Kidney glomerular epithelial cell (primary cell): ENCODE data around the gene NR2F2.

ENCODE experiments used
- DNase-seq: peaks from one replicate; lab custom pipeline; 2025; lab: John Stamatoyannopoulos, UW

The NR2F2 gene

DNA sequence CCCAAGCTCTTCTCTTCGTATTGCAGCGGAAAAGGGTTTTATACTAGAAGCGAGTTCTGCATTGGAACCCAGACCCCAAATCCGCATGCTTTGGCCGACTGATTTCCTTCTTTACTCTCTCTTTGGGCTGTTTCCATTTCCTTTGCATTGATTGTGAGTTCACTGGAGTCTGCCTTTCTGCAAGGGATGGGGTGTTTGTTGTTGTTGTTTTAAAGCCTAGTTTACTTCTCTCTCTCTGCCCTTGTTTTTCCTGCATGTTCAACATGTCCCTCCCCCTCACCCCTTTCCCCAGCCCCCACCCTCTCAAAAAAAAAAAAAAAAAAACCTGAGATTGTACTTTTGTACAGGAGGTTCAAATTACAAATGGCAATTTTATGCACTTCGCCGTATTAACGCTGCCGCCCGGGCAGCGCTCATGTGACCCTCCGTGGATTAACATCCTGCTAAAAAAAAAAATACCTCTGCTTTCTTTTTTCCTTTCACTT, 2.2 kb downstream of the NR2F2 start:
- no peak for DNase-seq

DNA sequence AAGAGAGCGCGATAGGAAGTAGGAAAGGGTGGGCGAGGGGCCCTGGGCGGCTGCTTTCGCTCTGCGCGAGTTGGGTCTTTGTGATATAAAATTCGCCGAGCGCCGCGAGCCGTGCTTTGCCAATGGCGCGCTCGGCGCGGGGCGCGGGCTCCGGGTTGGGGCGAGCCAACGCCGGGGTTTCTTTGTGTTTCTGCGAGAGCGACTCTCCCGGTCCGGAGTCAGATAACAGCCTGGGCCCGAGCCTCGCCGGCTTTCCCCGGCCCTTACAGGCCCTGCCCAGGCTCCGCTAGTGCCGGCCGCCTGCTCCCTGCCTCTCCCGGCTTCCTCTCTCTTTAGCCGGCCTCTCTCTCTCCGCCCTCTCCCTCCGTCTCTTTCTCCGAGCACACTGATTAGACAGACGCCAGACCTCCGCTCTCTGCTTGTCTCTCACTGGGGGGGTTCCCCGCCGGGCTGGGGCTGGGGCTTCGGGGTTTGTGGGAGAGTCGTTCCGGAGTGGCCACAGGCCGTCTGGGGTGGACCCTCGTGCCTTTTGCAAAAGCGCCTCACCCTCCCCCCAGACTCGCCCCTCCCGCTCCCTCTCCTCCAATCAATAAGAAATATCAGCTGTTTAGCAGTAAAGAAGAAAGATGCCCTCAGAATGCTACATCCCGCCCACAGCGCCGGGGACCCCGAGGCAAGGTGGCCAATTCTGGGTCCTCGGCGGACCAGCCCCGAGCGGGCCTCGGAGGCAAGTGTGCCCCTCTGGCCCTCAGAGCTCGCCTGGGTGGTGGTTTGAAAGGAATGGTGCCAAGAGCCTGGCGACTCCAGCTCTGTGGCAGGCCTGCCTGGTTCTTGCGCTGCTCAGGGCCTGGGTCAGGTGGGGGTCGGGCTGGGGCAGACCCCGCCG, 2.9 kb downstream of the NR2F2 start:
- no peak for DNase-seq

- no peak for DNase-seq
These were observed 3.7 kb downstream of the NR2F2 start for GRCh38 chr15:96334017-96334704.

- DNase-seq = no peak
These were observed 4.4 kb downstream of the NR2F2 start for GRCh38 chr15:96334705-96335410.

- DNase-seq = no peak
These were observed 5.0 kb downstream of the NR2F2 start for GRCh38 chr15:96335411-96336024.

DNA sequence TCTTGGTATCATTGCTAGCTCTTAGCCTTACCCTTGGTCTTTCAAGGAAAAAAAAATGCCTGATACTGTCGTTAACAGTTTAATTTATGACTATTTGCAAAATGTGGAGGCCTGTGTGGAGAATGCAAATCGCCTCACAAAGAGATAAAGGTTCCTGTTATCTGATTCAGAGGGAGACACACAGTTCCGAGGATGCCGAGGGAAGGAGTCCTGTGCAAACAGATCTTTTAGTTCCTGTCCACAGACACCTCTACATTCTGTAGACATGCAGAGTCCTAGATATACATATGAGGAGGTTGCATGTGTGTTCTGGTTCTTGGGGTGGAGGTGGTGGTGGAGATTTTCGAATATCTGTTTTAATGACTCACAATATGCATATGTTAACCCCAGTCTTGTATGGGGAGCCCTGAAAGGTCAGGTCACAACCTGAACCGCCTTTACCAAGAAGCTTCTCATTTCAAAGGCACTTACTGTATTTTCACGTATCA, 5.7 kb downstream of the NR2F2 start:
- DNase-seq = no peak

GRCh38 chr15:96336596-96337364, 6.3 kb downstream of the NR2F2 start:
- DNase-seq = no peak

DNA sequence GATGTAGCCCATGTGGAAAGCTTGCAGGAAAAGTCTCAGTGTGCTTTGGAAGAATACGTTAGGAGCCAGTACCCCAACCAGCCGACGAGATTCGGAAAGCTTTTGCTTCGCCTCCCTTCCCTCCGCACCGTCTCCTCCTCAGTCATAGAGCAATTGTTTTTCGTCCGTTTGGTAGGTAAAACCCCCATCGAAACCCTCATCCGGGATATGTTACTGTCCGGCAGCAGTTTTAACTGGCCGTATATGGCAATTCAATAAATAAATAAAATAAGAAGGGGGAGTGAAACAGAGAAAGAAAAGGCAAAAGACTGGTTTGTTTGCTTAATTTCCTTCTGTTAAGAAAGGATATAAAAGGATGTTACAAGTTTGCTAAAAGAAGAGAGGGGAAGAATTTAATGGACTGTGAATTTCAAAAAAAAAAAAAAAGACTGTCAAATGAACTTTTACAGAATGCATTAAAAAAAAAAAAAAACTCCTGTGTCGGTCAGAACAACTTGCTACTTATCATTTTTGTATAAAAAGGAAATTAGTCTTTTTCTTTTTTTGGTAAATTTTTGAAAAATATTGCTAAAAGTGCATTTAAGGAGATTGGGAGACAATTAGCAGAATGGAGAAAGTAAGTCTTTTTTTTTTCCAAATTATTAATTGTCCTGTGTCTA, 7.0 kb downstream of the NR2F2 start:
- no peak for DNase-seq

- DNase-seq = no peak
These were observed 7.7 kb downstream of the NR2F2 start for GRCh38 chr15:96338074-96338765.

GRCh38 chr15:96338766-96339618, 8.5 kb downstream of the NR2F2 start:
- no peak for DNase-seq

- no peak for DNase-seq
These were observed 9.3 kb downstream of the NR2F2 start for GRCh38 chr15:96339619-96340347.

DNA sequence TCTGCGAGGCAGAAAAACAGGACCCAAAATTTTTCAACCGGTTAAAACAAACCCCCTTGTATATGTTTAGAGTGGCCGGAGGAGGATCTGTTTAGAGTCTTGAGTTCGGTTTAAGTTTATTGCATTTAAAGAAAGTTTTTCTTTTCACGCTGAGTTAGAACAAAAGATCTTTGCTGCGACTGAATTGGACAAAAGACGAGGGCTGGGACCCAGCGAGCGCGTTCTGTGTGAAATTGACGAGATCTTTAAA, 9.8 kb downstream of the NR2F2 start:
- DNase-seq = no peak

GRCh38 chr15:96340598-96341512, 10.4 kb downstream of the NR2F2 start:
- no peak for DNase-seq

DNA sequence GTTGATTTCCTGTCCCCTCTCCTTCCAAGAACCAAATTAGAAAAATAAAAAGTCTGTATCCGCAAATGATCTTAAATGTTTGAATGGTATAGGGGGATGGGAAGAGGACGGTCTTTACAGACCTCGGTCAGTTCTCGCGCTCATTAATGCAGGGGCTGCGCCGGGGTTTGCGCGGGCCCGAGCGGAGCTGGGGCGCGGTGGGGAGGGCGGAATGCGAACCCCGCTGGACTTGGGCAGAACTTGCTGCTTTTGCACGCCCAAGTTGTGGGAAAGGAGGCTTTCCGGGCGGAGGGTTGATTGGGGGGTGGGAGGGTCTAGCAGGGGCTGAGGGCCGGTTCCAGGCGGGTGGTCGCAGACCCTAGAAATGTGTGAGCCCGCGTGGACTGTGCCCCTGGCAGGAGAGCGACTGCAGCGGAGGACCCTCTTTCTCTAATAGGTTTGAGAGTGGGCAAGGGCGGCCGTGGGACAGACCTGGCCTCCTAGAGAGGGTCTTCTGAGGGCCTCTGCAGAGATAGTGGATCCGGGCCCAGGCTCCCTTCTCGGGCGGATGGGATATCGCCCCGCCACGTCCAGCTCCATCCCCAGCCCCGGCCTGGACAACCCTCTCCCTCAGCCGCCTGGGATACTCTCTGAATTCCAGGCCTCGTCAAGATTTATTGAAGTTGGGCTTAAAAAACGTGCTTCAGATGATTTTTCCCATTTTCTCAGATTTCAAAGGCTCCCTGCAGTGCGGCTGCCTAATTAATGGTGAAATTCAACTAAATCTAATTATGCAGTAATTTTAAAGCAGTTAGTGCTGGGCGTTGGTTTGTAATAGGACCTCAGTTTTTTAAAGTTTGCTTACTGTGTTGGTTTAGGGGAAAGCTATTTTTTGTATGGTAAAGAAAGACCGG, 11.3 kb downstream of the NR2F2 start:
- no peak for DNase-seq

DNA sequence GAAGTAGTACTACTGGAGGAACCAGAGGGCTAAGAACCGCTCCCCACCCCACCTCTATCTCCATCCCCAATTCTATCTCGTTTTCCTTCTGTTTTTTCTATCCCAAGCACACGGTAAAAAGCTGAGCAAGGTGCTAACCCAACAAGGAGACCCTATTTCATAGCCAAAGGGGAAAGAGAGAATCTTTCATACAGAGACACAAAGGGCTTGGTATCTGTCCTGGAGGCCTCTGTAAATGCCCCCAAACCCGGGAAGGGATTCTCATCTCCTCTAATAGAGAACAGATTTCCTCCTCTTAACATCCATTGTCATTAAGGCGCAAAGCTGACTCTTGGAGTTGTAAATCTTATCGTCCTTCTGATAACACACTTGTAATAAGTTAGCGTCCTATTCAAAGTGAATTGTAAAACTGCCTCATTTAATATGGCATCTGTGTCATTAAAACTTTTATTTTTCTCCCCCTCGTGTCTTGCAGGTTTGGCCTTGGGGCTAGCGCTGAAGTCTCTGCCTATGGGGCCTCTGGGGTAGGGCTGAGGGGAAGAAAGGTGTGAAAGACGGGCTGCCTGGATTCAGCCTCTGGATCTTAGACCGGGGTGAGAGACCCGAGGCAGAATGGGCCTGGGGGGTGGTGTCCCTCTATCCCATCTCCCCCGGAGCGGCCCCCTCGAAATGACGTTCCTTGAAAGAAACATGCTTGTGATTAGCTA, 12.1 kb downstream of the NR2F2 start:
- no peak for DNase-seq
